Measurements from ENCODE around the gene LRRC4C. TPM values are rescaled to one million over a fixed set of nuclear protein-coding genes. Genes with fewer than 3 reads are reported as not detected.

The LRRC4C gene
- total and polyA plus RNA-seq, 2 experiments from 2014 or later: 0.35 to 1.1 TPM

GRCh38 chr11:41254966-41255365 lies 204.5 kb downstream of the LRRC4C start:
- no peak for ATAC-seq
- no peaks in the 10 kb centered on the region for H3K36me3 ChIP-seq (ENCODE audit: insufficient read depth)
- TF ChIP-seq REST (IDR thresholded peaks at IDR 0.05; ENCODE audit: unreplicated experiment): no peak
- TF ChIP-seq ZNF331 (CRISPR knock-in tag; IDR thresholded peaks at IDR 0.05; ENCODE audit: low read depth): no peak
- no peak for TF ChIP-seq EZH2 (IDR thresholded peaks at IDR 0.05; ENCODE audit: low read depth, unreplicated experiment)
- TF ChIP-seq POLR2AphosphoS5 (IDR thresholded peaks at IDR 0.05; ENCODE audit: low read depth): no peak
- no peak for TF ChIP-seq ZNF462 (CRISPR knock-in tag; IDR thresholded peaks at IDR 0.05)
- TF ChIP-seq NANOG (IDR thresholded peaks at IDR 0.05; ENCODE audit: borderline replicate concordance): no peak
- no peak for TF ChIP-seq CREB1 (CRISPR knock-in tag; IDR thresholded peaks at IDR 0.05; ENCODE audit: low read depth)
- no peak for TF ChIP-seq ZNF114 (CRISPR knock-in tag; IDR thresholded peaks at IDR 0.05)
- TF ChIP-seq ETS1 (IDR thresholded peaks at IDR 0.05): no peak
- TF ChIP-seq EZH2phosphoT487 (IDR thresholded peaks at IDR 0.05; ENCODE audit: unreplicated experiment): no peak
- TF ChIP-seq JUNB (IDR thresholded peaks at IDR 0.05; ENCODE audit: unreplicated experiment): no peak
- TF ChIP-seq STAT1 (IDR thresholded peaks at IDR 0.05; ENCODE audit: unreplicated experiment): no peak
- TF ChIP-seq CTCF (conservative IDR thresholded peaks at IDR 0.05; ENCODE audit: low read depth in 2 of 2): no peak
- H3K4me3 ChIP-seq: no peak overlapping the region
- no peaks in the 10 kb centered on the region for H3K27me3 ChIP-seq (ENCODE audit: insufficient read depth)
- H3K27ac Mint-ChIP-seq: no peak overlapping the region
- no peak overlapping the region for H3K4me2 ChIP-seq
- H3F3A ChIP-seq (replicated peaks; ENCODE audit: low read depth): no peaks in the 10 kb centered on the region
- peaks cover 2% of the 10 kb centered on the region for H3K27me3 Mint-ChIP-seq (ENCODE audit: insufficient read depth, low read depth, poor library complexity)
- no peaks in the 10 kb centered on the region for H4K20me1 ChIP-seq (replicated peaks; ENCODE audit: insufficient read depth)
- H3K36me3 Mint-ChIP-seq (ENCODE audit: low read depth): no peaks in the 10 kb centered on the region
- no peaks in the 10 kb centered on the region; the same call in 1 of the 2 replicates for H3K9me2 ChIP-seq (ENCODE audit: insufficient read depth)
- no peaks in the 10 kb centered on the region for H3K4me1 ChIP-seq (ENCODE audit: insufficient read depth)
- no peaks in the 10 kb centered on the region for H3K9me3 Mint-ChIP-seq
- H3K4me3 Mint-ChIP-seq: no peak overlapping the region
- no peak for DNase-seq (ENCODE audit: low spot score)
- H3K4me1 Mint-ChIP-seq: no peaks in the 10 kb centered on the region
- no peaks in the 10 kb centered on the region for H3K79me2 ChIP-seq (replicated peaks; ENCODE audit: insufficient read depth)
- H2AFZ ChIP-seq: no peak overlapping the region
- no peak overlapping the region for H3K27ac ChIP-seq (ENCODE audit: low read depth)

All from GM23338 (cell line).